ENCODE measurements around the gene INAVA.

DNA sequence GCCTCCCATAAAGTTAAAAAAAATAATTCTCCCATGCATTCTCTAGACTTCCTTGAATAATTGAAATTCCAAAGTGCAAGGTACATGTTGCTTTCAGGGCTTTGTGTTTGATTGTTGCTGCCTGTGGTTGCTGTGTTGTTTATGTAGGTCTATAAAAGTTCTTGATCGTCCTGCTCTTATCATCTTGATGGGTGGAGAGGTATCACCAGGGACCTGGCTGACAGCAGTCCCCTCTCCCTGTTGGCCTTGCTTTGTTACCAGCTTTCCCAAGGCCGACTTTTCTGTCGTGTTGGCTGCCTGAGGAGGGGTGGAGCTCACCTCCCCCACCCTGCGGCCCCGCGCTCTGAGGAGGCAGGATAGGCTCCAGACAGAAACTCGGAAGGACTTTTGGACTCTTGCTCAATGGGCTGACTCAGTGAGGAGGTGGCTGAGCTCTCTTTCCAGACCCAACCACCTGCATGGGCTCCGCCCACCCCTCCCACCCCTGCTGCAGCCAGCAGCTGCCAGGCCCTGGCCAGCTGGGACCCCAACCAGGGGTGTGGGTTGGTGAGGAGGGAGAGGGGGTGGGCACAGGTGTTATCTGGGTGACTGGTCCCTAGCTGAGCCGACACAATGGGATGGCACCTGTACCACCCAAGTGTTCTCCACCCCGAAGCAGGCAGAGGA is 2.0 kb downstream of the INAVA start:
- TF ChIP-seq EZH2phosphoT487 (IDR thresholded peaks at IDR 0.05; ENCODE audit: insufficient read depth, low read depth) (no peak), EZH2 (IDR thresholded peaks at IDR 0.05; ENCODE audit: insufficient read depth, poor library complexity, severe bottlenecking) (no peak)
